ENCODE measurements around the gene INTS4.
"Not testable (repeated sequence)": the region's sequence is repeated elsewhere in the genome, so short reads cannot be mapped to it uniquely, and the experiment has no call there.

Gene INTS4

DNA sequence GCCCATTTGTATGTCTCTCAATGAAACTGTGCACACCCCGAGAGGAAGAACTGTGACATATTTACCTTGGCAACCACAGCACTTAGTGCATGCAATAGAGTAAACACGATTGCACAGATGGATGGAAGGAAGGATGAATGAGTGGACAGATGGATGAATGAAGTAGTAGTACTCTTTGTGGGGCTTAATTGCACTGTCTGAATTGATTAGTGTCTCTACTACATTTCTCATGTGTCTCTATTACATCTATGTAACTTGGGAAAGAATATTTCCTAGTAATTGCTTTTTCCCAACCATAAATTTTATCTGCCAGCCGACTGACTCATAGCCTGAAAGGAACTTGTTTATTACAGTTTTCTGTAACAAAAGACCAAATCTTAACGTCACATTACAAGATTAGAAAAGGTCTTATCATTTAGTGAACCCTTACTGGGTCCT, 103.8 kb downstream of the INTS4 start:
- not testable (repeated sequence) for H3K9me3 Mint-ChIP-seq; H3K27me3 Mint-ChIP-seq (ENCODE audit: low read depth); H3K27ac Mint-ChIP-seq; H3K4me3 Mint-ChIP-seq; DNase-seq (ENCODE audit: low spot score); H3K4me1 Mint-ChIP-seq (ENCODE audit: low read depth)
- peaks cover 37% of the 10 kb centered on the region for H3K36me3 Mint-ChIP-seq (ENCODE audit: low read depth)

DNA sequence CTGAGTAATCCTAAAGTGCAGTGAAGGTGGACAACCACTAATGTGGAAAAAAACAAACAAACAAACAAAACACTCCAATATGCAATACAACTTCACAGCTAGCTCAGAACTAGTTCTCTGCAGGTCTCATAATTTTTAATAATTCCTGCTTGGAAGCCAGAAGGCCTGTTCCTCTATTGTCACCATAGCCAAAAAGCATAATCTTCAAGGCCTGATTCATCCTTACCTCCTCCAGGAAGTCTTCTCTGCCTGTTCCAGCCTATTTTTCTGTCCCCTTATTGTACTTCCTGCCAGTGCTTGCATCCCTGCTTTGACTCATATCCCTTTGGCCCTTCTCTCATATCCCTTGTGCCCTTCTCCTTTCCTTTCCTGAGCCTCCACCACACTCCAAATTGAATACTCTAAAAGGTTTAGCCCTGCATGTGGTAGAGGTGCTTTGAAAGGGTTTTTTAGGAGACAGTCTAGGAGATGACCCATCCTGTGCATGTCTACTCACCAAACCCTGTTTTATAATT, 104.3 kb downstream of the INTS4 start:
- peaks cover 40% of the 10 kb centered on the region for H3K36me3 Mint-ChIP-seq (ENCODE audit: low read depth)
- H3K27me3 Mint-ChIP-seq (ENCODE audit: low read depth); H3K4me3 Mint-ChIP-seq; H3K9me3 Mint-ChIP-seq; DNase-seq (ENCODE audit: low spot score); H3K4me1 Mint-ChIP-seq (ENCODE audit: low read depth); H3K27ac Mint-ChIP-seq: not testable (repeated sequence)

DNA sequence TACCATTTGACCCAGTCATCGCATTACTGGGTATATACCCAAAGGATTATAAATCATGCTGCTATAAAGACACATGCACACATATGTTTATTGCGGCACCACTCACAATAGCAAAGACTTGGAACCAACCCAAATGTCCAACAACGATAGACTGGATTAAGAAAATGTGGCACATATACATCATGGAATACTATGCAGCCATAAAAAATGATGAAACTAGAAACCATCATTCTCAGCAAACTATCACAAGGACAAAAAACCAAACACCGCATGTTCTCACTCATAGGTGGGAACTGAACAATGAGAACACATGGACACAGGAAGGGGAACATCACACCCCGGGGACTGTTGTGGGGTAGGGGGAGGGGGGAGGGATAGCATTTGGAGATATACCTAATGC, 105.4 kb downstream of the INTS4 start:
- not testable (repeated sequence) for H3K9me3 Mint-ChIP-seq; H3K4me3 Mint-ChIP-seq; H3K27ac Mint-ChIP-seq; DNase-seq (ENCODE audit: low spot score); H3K27me3 Mint-ChIP-seq (ENCODE audit: low read depth); H3K4me1 Mint-ChIP-seq (ENCODE audit: low read depth)
- H3K36me3 Mint-ChIP-seq (ENCODE audit: low read depth), result peaks cover 40% of the 10 kb centered on the region

DNA sequence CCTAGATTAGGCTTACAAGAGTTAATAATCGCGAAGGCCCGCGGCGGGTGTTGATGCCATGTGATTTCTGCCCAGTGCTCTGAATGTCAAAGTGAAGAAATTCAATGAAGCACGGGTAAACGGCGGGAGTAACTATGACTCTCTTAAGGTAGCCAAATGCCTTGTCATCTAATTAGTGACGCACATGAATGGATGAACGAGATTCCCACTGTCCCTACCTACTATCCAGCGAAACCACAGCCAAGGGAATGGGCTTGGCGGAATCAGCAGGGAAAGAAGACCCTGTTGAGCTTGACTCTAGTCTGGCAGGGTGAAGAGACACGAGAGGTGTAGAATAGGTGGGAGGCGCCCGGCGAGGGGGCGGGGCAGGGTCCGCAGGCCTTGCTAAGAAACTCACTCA, 108.1 kb downstream of the INTS4 start:
- Mint-ChIP-seq H3K9me3 (no peaks in the 10 kb centered on the region), H3K36me3 (ENCODE audit: low read depth) (peaks cover 42% of the 10 kb centered on the region), H3K4me3 (no peak overlapping the region), H3K27ac (no peak overlapping the region), H3K27me3 (ENCODE audit: low read depth) (no peaks in the 10 kb centered on the region), H3K4me1 (ENCODE audit: low read depth) (no peaks in the 10 kb centered on the region)
- no peak for DNase-seq (ENCODE audit: low spot score)

DNA sequence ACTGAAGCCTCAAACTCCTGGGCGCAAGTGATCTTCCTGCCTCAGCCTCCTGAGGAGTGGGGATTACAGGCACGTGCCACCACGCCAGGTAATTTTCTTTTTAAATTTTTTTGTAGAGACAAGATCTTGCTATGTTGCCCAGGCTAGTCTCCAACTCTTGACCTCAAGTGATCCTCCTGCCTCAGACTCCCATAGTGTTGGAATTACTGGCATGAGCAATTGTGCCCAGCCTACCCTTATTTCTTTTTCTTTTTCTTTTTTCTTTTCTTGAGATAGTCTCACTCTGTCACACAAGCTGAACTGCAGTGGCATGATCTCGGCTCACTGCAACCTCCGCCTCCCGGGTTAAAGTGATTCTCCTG, 109.7 kb downstream of the INTS4 start:
- Mint-ChIP-seq H3K27ac (no peak overlapping the region), H3K36me3 (ENCODE audit: low read depth) (peaks cover 35% of the 10 kb centered on the region)

DNA sequence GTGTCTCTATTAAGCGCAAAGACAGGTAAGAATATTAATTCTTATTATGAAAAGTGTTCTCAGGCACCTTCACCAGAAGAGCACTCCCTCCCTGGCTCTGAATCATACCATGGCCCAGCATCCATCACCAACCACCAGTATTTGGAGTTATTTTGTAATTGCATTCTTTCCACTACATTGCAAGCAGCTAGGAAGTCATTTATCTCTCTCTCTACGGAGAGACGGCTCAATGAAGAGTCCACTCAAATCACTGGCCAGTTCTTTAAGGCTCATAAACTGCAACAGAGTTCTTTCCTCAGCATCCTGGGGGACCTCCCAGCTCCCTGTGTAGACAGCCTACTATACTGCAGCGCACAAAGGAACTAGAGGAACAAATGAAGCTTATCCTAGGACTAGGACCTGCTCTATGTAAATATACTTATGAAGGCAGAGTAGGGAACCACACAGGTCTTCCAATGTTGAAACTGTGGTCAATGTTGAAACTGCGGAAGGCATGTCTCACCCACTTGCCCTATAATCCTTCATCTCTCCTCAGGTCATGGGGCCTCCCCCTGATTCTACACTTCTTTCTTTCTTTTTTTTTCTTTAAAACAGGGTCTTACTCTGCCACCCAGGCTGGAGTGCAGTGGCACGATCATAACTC, 110.2 kb downstream of the INTS4 start:
- Mint-ChIP-seq H3K27ac (no peak overlapping the region), H3K9me3 (no peaks in the 10 kb centered on the region), H3K27me3 (ENCODE audit: low read depth) (no peaks in the 10 kb centered on the region), H3K36me3 (ENCODE audit: low read depth) (peaks cover 34% of the 10 kb centered on the region), H3K4me1 (ENCODE audit: low read depth) (peaks cover 7% of the 10 kb centered on the region), H3K4me3 (no peak overlapping the region)
- DNase-seq (ENCODE audit: low spot score), result no peak

More for the DNA sequence above, 109.7 kb downstream of the INTS4 start:
- no peaks in the 10 kb centered on the region for H3K9me3 Mint-ChIP-seq
- no peak for DNase-seq (ENCODE audit: low spot score)
- H3K4me1 Mint-ChIP-seq (ENCODE audit: low read depth), result peaks cover 2% of the 10 kb centered on the region
- H3K4me3 Mint-ChIP-seq, result no peak overlapping the region
- H3K27me3 Mint-ChIP-seq (ENCODE audit: low read depth), result no peaks in the 10 kb centered on the region

DNA sequence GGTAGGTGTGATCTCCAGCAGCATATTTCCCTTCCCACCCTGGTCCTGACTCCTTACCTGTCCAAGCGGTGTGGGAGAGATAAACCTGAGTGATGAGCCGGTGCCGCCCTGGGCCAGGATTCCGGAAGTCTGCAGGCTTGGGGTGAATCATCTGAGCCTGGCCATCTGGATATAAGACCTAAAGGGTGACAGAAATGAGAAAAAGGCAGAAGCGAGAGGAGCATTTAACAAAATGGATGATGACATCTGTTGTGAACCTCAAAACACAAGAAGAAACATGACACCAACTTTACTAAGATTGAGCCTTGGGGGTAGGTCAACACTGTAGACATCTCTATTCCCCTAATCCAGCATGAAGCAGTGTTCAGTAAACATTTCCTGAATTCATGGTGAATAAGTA, 110.7 kb downstream of the INTS4 start:
- H3K9me3 Mint-ChIP-seq, result no peaks in the 10 kb centered on the region
- no peak overlapping the region for H3K27ac Mint-ChIP-seq
- no peak for DNase-seq (ENCODE audit: low spot score)
- peaks cover 10% of the 10 kb centered on the region for H3K4me1 Mint-ChIP-seq (ENCODE audit: low read depth)
- peaks cover 34% of the 10 kb centered on the region for H3K36me3 Mint-ChIP-seq (ENCODE audit: low read depth)
- H3K27me3 Mint-ChIP-seq (ENCODE audit: low read depth), result no peaks in the 10 kb centered on the region
- no peak overlapping the region for H3K4me3 Mint-ChIP-seq

DNA sequence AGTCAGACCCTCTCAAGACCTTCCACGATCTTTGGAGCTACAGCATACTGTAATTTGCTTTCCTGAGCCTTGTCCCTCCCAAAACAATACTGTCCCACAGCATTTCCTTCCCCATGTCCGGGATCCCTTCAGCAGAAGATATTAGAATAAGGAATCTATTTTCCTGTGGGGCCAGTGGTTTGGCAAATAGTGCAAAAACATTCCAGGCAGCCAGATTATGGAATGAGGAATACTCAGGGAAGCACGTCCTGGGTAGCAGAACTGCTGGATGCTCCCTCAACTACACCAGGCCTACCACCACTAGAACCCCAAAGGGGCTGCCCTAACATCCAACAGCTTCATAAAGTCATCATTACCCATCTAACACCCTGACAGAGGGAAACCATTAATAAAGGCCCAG, 112.1 kb downstream of the INTS4 start:
- Mint-ChIP-seq H3K4me3 (no peak overlapping the region), H3K36me3 (ENCODE audit: low read depth) (peaks cover 32% of the 10 kb centered on the region), H3K9me3 (no peaks in the 10 kb centered on the region), H3K4me1 (ENCODE audit: low read depth) (peaks cover 10% of the 10 kb centered on the region), H3K27ac (no peak overlapping the region), H3K27me3 (ENCODE audit: low read depth) (no peaks in the 10 kb centered on the region)
- DNase-seq (ENCODE audit: low spot score), result no peak

DNA sequence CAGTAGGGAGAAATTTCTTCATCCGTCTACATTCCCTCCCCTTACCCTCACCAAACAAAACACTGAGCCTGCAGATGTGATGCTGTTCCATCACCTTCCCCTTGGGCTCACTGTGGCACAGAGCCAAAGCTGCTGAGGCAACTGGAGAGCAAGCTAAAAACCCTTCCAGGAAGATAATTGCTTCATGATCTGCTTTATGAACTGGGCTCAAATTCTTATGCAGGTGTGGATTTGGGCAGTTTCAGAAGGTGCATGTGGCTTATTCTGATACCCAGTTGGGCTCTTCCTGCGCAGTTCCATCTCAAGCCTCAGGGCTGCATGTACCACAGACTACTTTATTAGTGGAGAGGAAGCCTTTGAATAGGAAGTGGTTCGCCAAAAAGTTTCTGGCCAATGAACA, 115.2 kb downstream of the INTS4 start:
- Mint-ChIP-seq H3K27ac (peak overlapping the region; percentile 67), H3K9me3 (no peaks in the 10 kb centered on the region), H3K4me1 (ENCODE audit: low read depth) (peaks cover 10% of the 10 kb centered on the region), H3K36me3 (ENCODE audit: low read depth) (peaks cover 22% of the 10 kb centered on the region), H3K4me3 (no peak overlapping the region), H3K27me3 (ENCODE audit: low read depth) (no peaks in the 10 kb centered on the region)
- no peak for DNase-seq (ENCODE audit: low spot score)

DNA sequence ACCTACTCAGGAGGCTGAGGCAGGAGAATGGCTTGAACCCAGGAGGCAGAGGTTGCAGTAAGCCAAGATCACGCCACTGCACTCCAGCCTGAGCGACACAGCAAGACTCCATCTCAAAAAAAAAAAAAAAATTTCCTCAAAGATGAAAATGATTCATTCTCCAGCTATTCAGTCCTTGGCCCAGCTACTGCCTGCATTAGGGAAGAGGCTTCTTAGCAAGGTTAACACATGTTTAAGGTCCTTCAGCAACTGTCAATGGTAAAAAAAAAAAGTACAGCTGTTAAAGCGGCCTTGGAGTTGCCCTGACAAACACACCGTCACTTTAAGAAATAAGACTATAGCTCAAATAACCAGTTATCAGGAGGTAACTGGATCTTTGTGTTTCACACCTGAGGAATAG, 116.2 kb downstream of the INTS4 start:
- not testable (repeated sequence) for DNase-seq (ENCODE audit: low spot score); H3K27ac Mint-ChIP-seq; H3K4me3 Mint-ChIP-seq; H3K27me3 Mint-ChIP-seq (ENCODE audit: low read depth); H3K9me3 Mint-ChIP-seq
- Mint-ChIP-seq H3K4me1 (ENCODE audit: low read depth) (peaks cover 10% of the 10 kb centered on the region), H3K36me3 (ENCODE audit: low read depth) (peaks cover 15% of the 10 kb centered on the region)

DNA sequence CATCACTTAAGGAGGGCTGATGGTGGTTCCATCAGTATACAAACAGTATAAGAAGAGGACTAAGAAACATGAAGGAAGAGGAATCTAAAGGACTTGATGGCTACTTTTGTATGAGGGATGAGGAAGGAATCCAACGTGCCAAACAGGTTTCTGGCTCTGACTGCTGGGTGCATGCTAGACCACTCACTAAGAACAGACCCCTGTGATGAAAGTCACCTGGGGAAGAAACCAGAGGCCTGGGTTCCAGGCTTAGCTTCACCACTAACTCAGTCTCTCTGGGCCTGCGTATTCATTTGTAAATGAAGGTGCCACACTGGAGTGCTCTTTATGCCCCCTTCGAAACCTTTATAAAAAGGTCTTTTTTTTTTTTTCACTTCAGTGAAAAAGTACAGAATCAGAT, 118.4 kb downstream of the INTS4 start:
- no peaks in the 10 kb centered on the region for H3K27me3 Mint-ChIP-seq (ENCODE audit: low read depth)
- no peak overlapping the region for H3K27ac Mint-ChIP-seq
- H3K9me3 Mint-ChIP-seq, result no peaks in the 10 kb centered on the region
- H3K36me3 Mint-ChIP-seq (ENCODE audit: low read depth), result peaks cover 18% of the 10 kb centered on the region
- no peak for DNase-seq (ENCODE audit: low spot score)
- H3K4me1 Mint-ChIP-seq (ENCODE audit: low read depth), result peaks cover 10% of the 10 kb centered on the region
- no peak overlapping the region for H3K4me3 Mint-ChIP-seq

DNA sequence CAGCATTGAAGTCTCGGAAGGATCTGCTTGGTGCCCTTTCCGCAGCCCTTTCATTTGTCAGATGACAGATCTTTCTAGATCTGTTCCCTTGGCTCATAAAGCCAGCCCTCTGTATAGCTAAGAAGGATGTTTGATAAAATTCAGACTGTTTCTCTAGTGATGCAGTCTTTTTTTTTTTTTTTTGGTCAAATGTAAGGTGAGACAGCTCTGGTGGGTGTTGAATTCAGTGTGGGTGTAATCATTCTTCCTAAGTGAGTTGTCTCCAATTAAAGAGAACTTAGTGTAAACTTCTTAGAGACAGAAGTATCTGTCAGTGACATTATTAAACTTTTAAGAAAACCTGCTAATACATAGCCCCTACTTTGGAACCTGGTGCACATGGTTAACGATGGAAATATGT, 120.3 kb downstream of the INTS4 start:
- Mint-ChIP-seq H3K4me3 (no peak overlapping the region), H3K27ac (no peak overlapping the region), H3K4me1 (ENCODE audit: low read depth) (peaks cover 2% of the 10 kb centered on the region), H3K27me3 (ENCODE audit: low read depth) (no peaks in the 10 kb centered on the region), H3K9me3 (no peaks in the 10 kb centered on the region), H3K36me3 (ENCODE audit: low read depth) (peaks cover 20% of the 10 kb centered on the region)
- no peak for DNase-seq (ENCODE audit: low spot score)

DNA sequence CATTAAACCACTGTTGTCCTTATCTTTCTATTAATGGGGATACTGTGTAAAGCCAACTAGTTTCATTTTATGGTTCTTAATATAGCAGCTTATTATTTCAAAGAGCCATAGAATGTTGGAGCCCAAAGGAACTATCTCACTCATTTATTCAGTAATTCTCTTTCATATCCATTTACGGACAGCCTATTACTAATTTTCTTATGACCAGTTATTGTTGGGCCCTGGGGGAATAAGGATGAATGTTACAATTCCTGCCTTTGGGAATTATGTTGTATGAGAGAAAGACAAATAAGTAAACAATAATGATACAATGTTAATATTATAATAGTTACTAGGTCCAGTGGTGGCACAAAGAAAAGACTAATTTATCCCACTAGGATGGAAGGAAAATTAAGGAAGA, 121.1 kb downstream of the INTS4 start:
- H3K4me1 Mint-ChIP-seq (ENCODE audit: low read depth), result no peaks in the 10 kb centered on the region
- H3K27me3 Mint-ChIP-seq (ENCODE audit: low read depth), result no peaks in the 10 kb centered on the region
- no peaks in the 10 kb centered on the region for H3K9me3 Mint-ChIP-seq
- no peak overlapping the region for H3K27ac Mint-ChIP-seq
- DNase-seq (ENCODE audit: low spot score), result no peak
- H3K4me3 Mint-ChIP-seq, result no peak overlapping the region
- peaks cover 19% of the 10 kb centered on the region for H3K36me3 Mint-ChIP-seq (ENCODE audit: low read depth)

DNA sequence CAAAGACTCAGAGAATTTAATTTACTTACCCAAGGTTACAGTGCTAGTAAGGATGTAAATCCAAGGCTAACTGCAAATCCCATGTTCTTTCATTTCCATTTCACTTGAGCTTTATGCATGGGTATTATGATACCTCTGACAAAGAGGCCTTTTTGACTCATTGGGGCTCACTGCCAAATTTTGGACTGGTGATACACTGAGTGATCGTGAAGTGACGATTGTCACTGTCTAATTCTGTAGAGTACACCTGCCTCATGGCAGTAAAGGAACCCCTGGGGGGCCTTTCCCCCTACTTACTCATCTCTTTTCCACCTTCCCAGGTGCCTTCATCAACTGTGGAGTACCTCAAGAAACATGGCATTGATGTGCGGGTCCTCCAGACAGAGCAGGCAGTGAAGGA, 122.6 kb downstream of the INTS4 start:
- no peaks in the 10 kb centered on the region for H3K9me3 Mint-ChIP-seq

DNA sequence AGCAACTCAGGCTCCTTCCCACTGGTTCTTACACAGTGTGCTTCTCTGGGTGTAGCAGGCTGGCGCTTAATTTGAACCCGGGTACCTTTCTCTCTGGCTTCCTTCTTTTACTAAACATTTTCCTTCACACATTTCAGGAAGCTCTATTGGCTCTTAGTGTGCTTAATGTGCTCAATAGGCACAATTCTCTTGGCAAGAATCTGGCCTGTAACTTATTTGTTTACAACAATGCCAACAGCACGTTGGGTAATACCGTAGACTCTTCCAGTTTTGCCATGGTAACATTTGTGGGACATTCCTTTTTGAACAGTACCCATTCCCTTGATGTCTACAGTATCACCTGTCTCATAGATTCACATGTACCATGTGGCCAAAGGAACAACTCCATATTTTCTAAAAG, 125.7 kb downstream of the INTS4 start:
- Mint-ChIP-seq H3K27me3 (ENCODE audit: low read depth) (no peaks in the 10 kb centered on the region), H3K36me3 (ENCODE audit: low read depth) (peaks cover 16% of the 10 kb centered on the region)

More for the DNA sequence above, 122.6 kb downstream of the INTS4 start:
- no peaks in the 10 kb centered on the region for H3K4me1 Mint-ChIP-seq (ENCODE audit: low read depth)
- peaks cover 19% of the 10 kb centered on the region for H3K36me3 Mint-ChIP-seq (ENCODE audit: low read depth)
- DNase-seq (ENCODE audit: low spot score), result no peak
- no peaks in the 10 kb centered on the region for H3K27me3 Mint-ChIP-seq (ENCODE audit: low read depth)
- H3K4me3 Mint-ChIP-seq, result no peak overlapping the region
- H3K27ac Mint-ChIP-seq, result no peak overlapping the region

More for the DNA sequence above, 125.7 kb downstream of the INTS4 start:
- Mint-ChIP-seq H3K9me3 (no peaks in the 10 kb centered on the region), H3K4me3 (no peak overlapping the region), H3K4me1 (ENCODE audit: low read depth) (no peaks in the 10 kb centered on the region), H3K27ac (no peak overlapping the region)
- no peak for DNase-seq (ENCODE audit: low spot score)

Measured in T-helper 2 cell treated with Interferon-gamma antibody and Interleukin-4, amounts not matched to agents 5 μg/mL and 100 μg/mL, for 36 hours (primary cell).